Panc1 (cell line): ENCODE results near the gene DSCAML1. TPM values are rescaled to one million over a fixed set of nuclear protein-coding genes. Genes with fewer than 3 reads are reported as not detected.

ENCODE experiments used
- ATAC-seq: fragments of 200-7000 bp; cut with Tn5 transposase; 2 replicates; pipeline ENCODE4 v1.9.1; 2020; ENCODE audit warnings: mild to moderate bottlenecking, moderate library complexity
- BruUV-seq: library from RNA; stranded (reverse); fragments of 400-500 nt; replicated peaks from 2 replicates; lab custom pipeline; 2021; lab: Mats Ljungman, UMichigan
- CTCF ChIA-PET: fragments of 300-600 bp; sonication (Branson Sonifier 250); formaldehyde crosslinking; loops from one replicate; lab custom pipeline; 2022; ENCODE audit warnings: antibody characterized with exemption; lab: Charles Lee
- POLR2A ChIA-PET: fragments of 300-600 bp; sonication (Branson Sonifier 250); formaldehyde crosslinking; loops from one replicate; lab custom pipeline; 2022; ENCODE audit warnings: antibody characterized with exemption; lab: Charles Lee
- DNase-seq: peaks from one replicate; pipeline ENCODE4 v3.0.0-alpha.2; 2010; ENCODE audit warnings: low read depth, low spot score
- H3K27ac ChIP-seq: 2 replicates; pipeline ENCODE4 v1.5.1; 2011; ENCODE audit warnings: mild to moderate bottlenecking, low read length, inconsistent platforms
- H3K27me3 ChIP-seq: fragments of 200-500 bp; sonication (Bioruptor generic); 2 replicates; pipeline ENCODE4 v1.6.0; 2014; ENCODE audit warnings: low read length, inconsistent platforms; ENCODE audit not compliant: control insufficient read depth, insufficient read depth
- H3K36me3 ChIP-seq: fragments of 200-500 bp; sonication (Bioruptor generic); 2 replicates; pipeline ENCODE4 v1.5.1; 2014; ENCODE audit warnings: inconsistent platforms, mild to moderate bottlenecking, low read length, moderate library complexity; ENCODE audit not compliant: control insufficient read depth, insufficient read depth
- H3K4me1 ChIP-seq: 2 replicates; pipeline ENCODE4 v1.5.1; 2011; ENCODE audit warnings: inconsistent platforms, mild to moderate bottlenecking, low read length, moderate library complexity; ENCODE audit not compliant: control insufficient read depth, insufficient read depth
- H3K4me3 ChIP-seq, 2 experiments: 2 replicates each; pipeline ENCODE4 v1.5.1; 2011 to 2012; ENCODE audit warnings: low read depth in 2 of 2, low read length in 2 of 2, mild to moderate bottlenecking in 2 of 2, inconsistent platforms in 1 of 2, moderate library complexity in 1 of 2
- H3K9me3 ChIP-seq: fragments of 200-500 bp; sonication (Bioruptor generic); 2 replicates; pipeline ENCODE4 v1.5.1; 2014; ENCODE audit warnings: low read depth, mild to moderate bottlenecking, inconsistent platforms, low read length, moderate library complexity; ENCODE audit not compliant: control insufficient read depth, insufficient read depth
- CTCF ChIP-seq: fragments of 450-650 bp; IDR thresholded peaks from 2 replicates; pipeline ENCODE4 v1.5.1; 2017; ENCODE audit warnings: mild to moderate bottlenecking
- POLR2AphosphoS5 ChIP-seq: IDR thresholded peaks from 2 replicates; pipeline ENCODE4 v1.6.1; 2012; ENCODE audit warnings: mild to moderate bottlenecking, low read depth, low read length, moderate library complexity
- REST ChIP-seq, 2 experiments: IDR thresholded peaks; 2 replicates each; pipeline ENCODE4 v1.6.1; 2011 to 2012; ENCODE audit warnings: low read depth in 2 of 2, control low read depth in 1 of 2, low read length in 1 of 2, mild to moderate bottlenecking in 1 of 2, moderate library complexity in 1 of 2; ENCODE audit not compliant: insufficient read depth in 1 of 2
- SIN3A ChIP-seq: IDR thresholded peaks from 2 replicates; pipeline ENCODE4 v1.6.1; 2012; ENCODE audit warnings: low read depth, mild to moderate bottlenecking, low read length, moderate library complexity, borderline replicate concordance; ENCODE audit not compliant: insufficient read depth
- TCF7L2 ChIP-seq: IDR thresholded peaks from 2 replicates; pipeline ENCODE4 v1.6.1; 2011; ENCODE audit warnings: mild to moderate bottlenecking, low read depth, low read length, inconsistent platforms
- in situ Hi-C: cut with HindIII; loops from 2 replicates; pipeline ENCODE4 v1.10.0; 2016; ENCODE audit warnings: low sequenced_read_pairs, low pct_unique_long_range_greater_than_20kb
- intact Hi-C: fragments of 100-400 bp; cut with micrococcal nuclease; formaldehyde crosslinking; loops from one replicate; pipeline ENCODE4 v1.10.0; 2022; ENCODE audit not compliant: unreplicated experiment
- total RNA-seq: library from RNA; stranded (reverse); gene quantifications from one replicate; pipeline ENCODE4 v1.2.1, GENCODE V29; 2021; ENCODE audit not compliant: unreplicated experiment

DSCAML1 gene
- total RNA-seq, 1 experiment from 2014 or later, result 1.6 TPM

- Histone ChIP-seq H3K36me3 (no peaks in the 10 kb centered on the region), H3K27me3 (peaks cover 7% of the 10 kb centered on the region; the same call in 1 of the 2 replicates), H3K27ac (no peak overlapping the region), H3K4me1 (no peaks in the 10 kb centered on the region), H3K9me3 (no peaks in the 10 kb centered on the region), H3K4me3 (no peak overlapping the region)
- ATAC-seq (no peak), DNase-seq (no peak)
- in situ Hi-C loops, result no loop called here
- intact Hi-C loops, result no loop called here
- TF ChIP-seq POLR2AphosphoS5, result no peak
- TF ChIP-seq SIN3A, result no peak
- no peak for TF ChIP-seq TCF7L2
- no peak for TF ChIP-seq REST (IDR thresholded peaks at IDR 0.05; ENCODE audit: insufficient read depth in 1 of 2, low read depth in 2 of 2, low read length in 1 of 2)
- TF ChIP-seq CTCF, result no peak
- BruUV-seq, result no TSS peak
- POLR2A ChIA-PET, result no interaction called here
- CTCF ChIA-PET, result interaction anchor here (0.7 to 0.8 kb wide), 2 partner anchors 11 to 220 kb away, joined by 3 to 4 read pairs; no protein-coding TSS in a partner anchor
These were observed 150.6 kb downstream of the DSCAML1 start for GRCh38 chr11:117646411-117646810.

- Histone ChIP-seq H3K36me3 (no peaks in the 10 kb centered on the region), H3K4me1 (no peaks in the 10 kb centered on the region), H3K27me3 (peaks cover 10% of the 10 kb centered on the region; the same call in 1 of the 2 replicates), H3K9me3 (no peaks in the 10 kb centered on the region), H3K4me3 (no peak overlapping the region), H3K27ac (no peak overlapping the region)
- intact Hi-C loops (no loop called here), in situ Hi-C loops (no loop called here)
- CTCF ChIA-PET, result no interaction called here
- ATAC-seq (no peak), DNase-seq (no peak)
- BruUV-seq, result no TSS peak
- TF ChIP-seq POLR2AphosphoS5 (no peak), CTCF (no peak), REST (IDR thresholded peaks at IDR 0.05; ENCODE audit: insufficient read depth in 1 of 2, low read depth in 2 of 2, low read length in 1 of 2) (no peak), TCF7L2 (no peak), SIN3A (no peak)
- POLR2A ChIA-PET, result no interaction called here
These were observed 152.4 kb downstream of the DSCAML1 start for GRCh38 chr11:117644403-117645155.
